NT2/D1 (cell line): ENCODE measurements around the gene CCNK.

Experiments used
- SUZ12 ChIP-seq: IDR thresholded peaks from 2 replicates; pipeline ENCODE4 v1.6.1; 2011; ENCODE audit not compliant: insufficient read length, insufficient read depth; ENCODE audit errors: extremely low read depth
- YY1 ChIP-seq: IDR thresholded peaks from 2 replicates; pipeline ENCODE4 v1.6.1; 2011; ENCODE audit not compliant: insufficient read length, insufficient read depth
- ZNF274 ChIP-seq: IDR thresholded peaks from 2 replicates; pipeline ENCODE4 v1.6.1; 2011; ENCODE audit warnings: mild to moderate bottlenecking, low read depth, low read length

- TF ChIP-seq YY1 (no peak), ZNF274 (no peak), SUZ12 (no peak)
These were observed 15.9 kb upstream of the CCNK start for GRCh38 chr14:99465288-99465687.
